Measurements from ENCODE around the gene RCL1. TPM values are rescaled to one million over a fixed set of nuclear protein-coding genes. Genes with fewer than 3 reads are reported as not detected.

The RCL1 gene
- total RNA-seq, 4 donors from 2014 or later, result 13.4 to 19.1 (median 14.9) TPM

GRCh38 chr9:4826417-4827166 lies 33.8 kb downstream of the RCL1 start:
- Histone ChIP-seq H3K4me1 (peaks cover 4 to 43% (median 30%) of the 10 kb centered on the region in 4 donors), H3K27ac (replicated peaks in 1 of 4) (no peak overlapping the region), H3K27me3 (no peaks in the 10 kb centered on the region), H3K36me3 (peaks cover 0 to 7% (median 0%) of the 10 kb centered on the region in 4 donors), H3K9me3 (no peaks in the 10 kb centered on the region), H3K4me3 (no peak overlapping the region)
- no peak for DNase-seq (ENCODE audit: extremely low spot score)
- 82% methylated on average over 7 of the region's 7 CpGs for whole genome bisulfite sequencing
- intact Hi-C loops (cut with DNase I), result no loop called here
- TF ChIP-seq EP300 (IDR thresholded peaks at IDR 0.05) (no peak), POLR2AphosphoS5 (IDR thresholded peaks at IDR 0.05) (no peak), POLR2A (IDR thresholded peaks at IDR 0.05; ENCODE audit: low read depth) (no peak)
- TF ChIP-seq, protein P1, sequence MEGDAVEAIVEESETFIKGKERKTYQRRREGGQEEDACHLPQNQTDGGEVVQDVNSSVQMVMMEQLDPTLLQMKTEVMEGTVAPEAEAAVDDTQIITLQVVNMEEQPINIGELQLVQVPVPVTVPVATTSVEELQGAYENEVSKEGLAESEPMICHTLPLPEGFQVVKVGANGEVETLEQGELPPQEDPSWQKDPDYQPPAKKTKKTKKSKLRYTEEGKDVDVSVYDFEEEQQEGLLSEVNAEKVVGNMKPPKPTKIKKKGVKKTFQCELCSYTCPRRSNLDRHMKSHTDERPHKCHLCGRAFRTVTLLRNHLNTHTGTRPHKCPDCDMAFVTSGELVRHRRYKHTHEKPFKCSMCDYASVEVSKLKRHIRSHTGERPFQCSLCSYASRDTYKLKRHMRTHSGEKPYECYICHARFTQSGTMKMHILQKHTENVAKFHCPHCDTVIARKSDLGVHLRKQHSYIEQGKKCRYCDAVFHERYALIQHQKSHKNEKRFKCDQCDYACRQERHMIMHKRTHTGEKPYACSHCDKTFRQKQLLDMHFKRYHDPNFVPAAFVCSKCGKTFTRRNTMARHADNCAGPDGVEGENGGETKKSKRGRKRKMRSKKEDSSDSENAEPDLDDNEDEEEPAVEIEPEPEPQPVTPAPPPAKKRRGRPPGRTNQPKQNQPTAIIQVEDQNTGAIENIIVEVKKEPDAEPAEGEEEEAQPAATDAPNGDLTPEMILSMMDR (IDR thresholded peaks at IDR 0.05), result no peak

- 95% methylated on average over 2 of the region's 2 CpGs for WGBS
These were observed 34.5 kb downstream of the RCL1 start for GRCh38 chr9:4827224-4827623.

GRCh38 chr9:4828761-4829160 lies 36.0 kb downstream of the RCL1 start:
- no peak overlapping the region for H3K27ac ChIP-seq (replicated peaks in 1 of 4)
- intact Hi-C loops (cut with DNase I), result no loop called here

More at GRCh38 chr9:4827224-4827623, 34.5 kb downstream of the RCL1 start:
- intact Hi-C loops (cut with DNase I), result no loop called here
- DNase-seq (ENCODE audit: extremely low spot score), result no peak
- H3K27me3 ChIP-seq, result no peaks in the 10 kb centered on the region
- peaks cover 4 to 38% (median 23%) of the 10 kb centered on the region in 4 donors for H3K4me1 ChIP-seq
- peaks cover 0 to 7% (median 0%) of the 10 kb centered on the region in 4 donors for H3K36me3 ChIP-seq
- no peak overlapping the region for H3K4me3 ChIP-seq
- H3K27ac ChIP-seq (replicated peaks in 1 of 4), result no peak overlapping the region
- TF ChIP-seq, protein P1 (IDR thresholded peaks at IDR 0.05), result no peak
- TF ChIP-seq EP300 (IDR thresholded peaks at IDR 0.05), result no peak
- TF ChIP-seq POLR2AphosphoS5 (IDR thresholded peaks at IDR 0.05), result no peak
- TF ChIP-seq POLR2A (IDR thresholded peaks at IDR 0.05; ENCODE audit: low read depth), result no peak
- H3K9me3 ChIP-seq, result no peaks in the 10 kb centered on the region

DNA sequence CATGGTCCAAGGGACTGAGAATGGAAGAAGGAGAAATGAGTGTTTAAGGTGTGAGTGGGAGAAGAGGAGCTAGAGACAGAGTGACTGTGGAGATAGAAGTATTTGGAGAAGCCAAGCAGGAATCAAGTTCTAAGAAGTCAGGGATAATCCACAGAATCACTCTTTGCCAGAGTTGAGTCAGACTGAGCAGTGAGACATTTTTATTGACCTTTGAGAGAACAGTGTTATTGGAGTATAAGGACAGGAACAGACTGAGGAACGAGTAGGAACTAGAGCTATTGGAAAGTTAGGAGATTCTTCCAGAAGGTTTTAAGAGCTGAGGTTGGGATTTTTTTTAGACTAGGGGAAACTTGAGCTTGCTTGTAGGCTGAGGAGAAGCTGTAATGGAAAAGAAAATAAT lies 37.2 kb downstream of the RCL1 start:
- Histone ChIP-seq H3K9me3 (no peaks in the 10 kb centered on the region), H3K36me3 (peaks cover 0 to 16% (median 9%) of the 10 kb centered on the region in 4 donors), H3K4me1 (peaks cover 4 to 38% (median 21%) of the 10 kb centered on the region in 4 donors), H3K27me3 (no peaks in the 10 kb centered on the region), H3K27ac (replicated peaks in 1 of 4) (no peak overlapping the region), H3K4me3 (no peak overlapping the region)
- 85% methylated on average over 1 of the region's 1 CpG for whole genome bisulfite sequencing
- DNase-seq (ENCODE audit: extremely low spot score), result no peak
- TF ChIP-seq POLR2AphosphoS5 (IDR thresholded peaks at IDR 0.05), result no peak
- TF ChIP-seq, protein P1 (IDR thresholded peaks at IDR 0.05), result no peak
- TF ChIP-seq POLR2A (IDR thresholded peaks at IDR 0.05; ENCODE audit: low read depth), result no peak
- no peak for TF ChIP-seq EP300 (IDR thresholded peaks at IDR 0.05)
- intact Hi-C loops (cut with DNase I), result no loop called here

More at GRCh38 chr9:4828761-4829160, 36.0 kb downstream of the RCL1 start:
- Histone ChIP-seq H3K27me3 (no peaks in the 10 kb centered on the region), H3K36me3 (peaks cover 0 to 11% (median 6%) of the 10 kb centered on the region in 4 donors), H3K9me3 (no peaks in the 10 kb centered on the region), H3K4me1 (peaks cover 4 to 38% (median 21%) of the 10 kb centered on the region in 4 donors), H3K4me3 (no peak overlapping the region)
- DNase-seq (ENCODE audit: extremely low spot score), result no peak
- 81% methylated on average over 2 of the region's 2 CpGs for WGBS
- no peak for TF ChIP-seq POLR2AphosphoS5 (IDR thresholded peaks at IDR 0.05)
- TF ChIP-seq, protein P1 (IDR thresholded peaks at IDR 0.05), result no peak
- no peak for TF ChIP-seq EP300 (IDR thresholded peaks at IDR 0.05)
- no peak for TF ChIP-seq POLR2A (IDR thresholded peaks at IDR 0.05; ENCODE audit: low read depth)
